ENCODE data around the gene TXK.

The TXK gene

GRCh38 chr4:48156423-48156822, 22.4 kb upstream of the TXK start:
- no peak for DNase-seq (ENCODE audit: low read depth in 1 of 2, low spot score in 1 of 2)
- in situ Hi-C loops (cut with HindIII; ENCODE audit: low pct_unique_long_range_greater_than_20kb, low sequenced_read_pairs), result no loop called here
- no peak for TF ChIP-seq JUND (IDR thresholded peaks at IDR 0.05; ENCODE audit: low read depth)

GRCh38 chr4:48153791-48154550, 19.9 kb upstream of the TXK start:
- in situ Hi-C loops (cut with HindIII; ENCODE audit: low pct_unique_long_range_greater_than_20kb, low sequenced_read_pairs), result no loop called here
- no peak for DNase-seq (ENCODE audit: low read depth in 1 of 2, low spot score in 1 of 2)
- TF ChIP-seq JUND (IDR thresholded peaks at IDR 0.05; ENCODE audit: low read depth), result no peak

GRCh38 chr4:48152259-48152658, 18.2 kb upstream of the TXK start:
- in situ Hi-C loops (cut with HindIII; ENCODE audit: low pct_unique_long_range_greater_than_20kb, low sequenced_read_pairs), result no loop called here
- DNase-seq (ENCODE audit: low read depth in 1 of 2, low spot score in 1 of 2), result no peak

DNA sequence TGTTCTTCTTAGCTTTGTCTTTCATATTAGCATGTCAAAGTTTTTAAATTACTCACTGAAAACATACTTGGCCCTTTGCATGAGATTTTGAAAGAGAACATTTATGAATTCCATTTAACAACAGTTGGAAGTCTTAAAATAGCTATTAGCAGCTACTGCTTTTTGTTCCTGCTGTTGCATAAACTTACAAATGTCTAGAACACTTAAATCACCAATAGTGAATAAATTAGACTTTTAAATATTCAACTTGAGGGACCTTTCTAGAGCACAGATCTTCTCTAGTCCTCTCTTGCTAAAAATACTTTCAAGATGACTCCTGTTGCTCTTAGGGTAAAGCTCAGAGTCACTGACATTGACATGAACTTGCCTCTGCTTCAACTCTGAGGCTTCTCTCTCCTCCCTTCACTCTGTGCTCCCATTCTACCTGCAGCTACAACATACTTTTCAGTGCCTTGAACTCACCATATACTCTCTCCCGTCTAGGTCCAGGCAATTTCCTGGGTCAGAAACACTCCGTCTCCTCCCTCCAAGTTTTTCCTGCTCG, 15.8 kb upstream of the TXK start:
- no peak for DNase-seq (ENCODE audit: low read depth in 1 of 2, low spot score in 1 of 2)
- in situ Hi-C loops (cut with HindIII; ENCODE audit: low pct_unique_long_range_greater_than_20kb, low sequenced_read_pairs), result no loop called here
- no peak for TF ChIP-seq JUND (IDR thresholded peaks at IDR 0.05; ENCODE audit: low read depth)

More at GRCh38 chr4:48152259-48152658, 18.2 kb upstream of the TXK start:
- no peak for TF ChIP-seq JUND (IDR thresholded peaks at IDR 0.05; ENCODE audit: low read depth)

DNA sequence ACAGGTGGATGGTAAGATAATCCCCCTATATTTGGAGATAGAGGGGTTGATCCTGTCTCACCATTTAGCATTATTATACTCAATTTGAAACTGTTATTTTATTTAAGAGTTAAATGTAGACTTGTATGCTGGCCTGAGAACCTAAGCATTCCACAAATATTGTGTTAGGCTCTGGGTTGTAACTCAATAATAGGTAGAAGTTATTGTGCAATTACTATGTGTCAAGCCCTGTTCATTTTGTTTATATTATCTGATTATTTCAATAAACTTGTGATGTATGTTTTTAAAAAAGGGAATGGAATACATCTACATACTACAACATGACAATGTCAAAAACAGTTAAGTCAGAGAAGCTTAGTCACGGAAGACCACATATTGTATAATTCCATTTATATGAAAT, 13.6 kb upstream of the TXK start:
- TF ChIP-seq JUND (IDR thresholded peaks at IDR 0.05; ENCODE audit: low read depth), result no peak
- DNase-seq (ENCODE audit: low read depth in 1 of 2, low spot score in 1 of 2), result no peak
- in situ Hi-C loops (cut with HindIII; ENCODE audit: low pct_unique_long_range_greater_than_20kb, low sequenced_read_pairs), result no loop called here

GRCh38 chr4:48141048-48141447, 7.0 kb upstream of the TXK start:
- peak; percentile 5 to 43 for DNase-seq (ENCODE audit: low read depth in 1 of 2, low spot score in 1 of 2)
- no peak for TF ChIP-seq JUND (IDR thresholded peaks at IDR 0.05; ENCODE audit: low read depth)
- in situ Hi-C loops (cut with HindIII; ENCODE audit: low pct_unique_long_range_greater_than_20kb, low sequenced_read_pairs), result no loop called here

GRCh38 chr4:48139691-48140090, 5.6 kb upstream of the TXK start:
- in situ Hi-C loops (cut with HindIII; ENCODE audit: low pct_unique_long_range_greater_than_20kb, low sequenced_read_pairs), result no loop called here
- no peak for TF ChIP-seq JUND (IDR thresholded peaks at IDR 0.05; ENCODE audit: low read depth)

DNA sequence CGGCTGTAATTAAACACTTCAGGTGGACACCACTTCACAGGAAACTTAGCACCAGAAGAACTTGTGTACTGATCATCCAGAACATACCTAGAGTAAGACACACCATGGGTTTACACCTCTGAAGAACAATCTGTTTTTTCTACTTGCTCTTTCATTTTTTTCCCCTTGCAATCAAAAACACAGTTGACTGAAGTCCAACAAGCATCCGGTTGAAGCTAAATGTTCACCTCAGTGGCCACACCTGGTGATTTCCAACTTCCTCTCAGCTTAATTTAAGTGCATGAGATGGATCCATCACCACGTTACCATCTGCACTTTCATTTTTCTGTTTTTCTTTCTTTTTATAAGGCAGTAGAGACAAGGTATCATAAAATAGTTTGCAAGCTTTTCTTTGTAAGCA, 4.9 kb upstream of the TXK start:
- DNase-seq (ENCODE audit: low read depth in 1 of 2, low spot score in 1 of 2), result no peak
- in situ Hi-C loops (cut with HindIII; ENCODE audit: low pct_unique_long_range_greater_than_20kb, low sequenced_read_pairs), result no loop called here
- TF ChIP-seq JUND (IDR thresholded peaks at IDR 0.05; ENCODE audit: low read depth), result no peak

More at GRCh38 chr4:48139691-48140090, 5.6 kb upstream of the TXK start:
- DNase-seq (ENCODE audit: low read depth in 1 of 2, low spot score in 1 of 2), result no peak

- DNase-seq (ENCODE audit: low read depth in 1 of 2, low spot score in 1 of 2), result no peak
- in situ Hi-C loops (cut with HindIII; ENCODE audit: low pct_unique_long_range_greater_than_20kb, low sequenced_read_pairs), result no loop called here
- TF ChIP-seq JUND (IDR thresholded peaks at IDR 0.05; ENCODE audit: low read depth), result no peak
Measured at GRCh38 chr4:48138511-48138910, 4.5 kb upstream of the TXK start.

DNA sequence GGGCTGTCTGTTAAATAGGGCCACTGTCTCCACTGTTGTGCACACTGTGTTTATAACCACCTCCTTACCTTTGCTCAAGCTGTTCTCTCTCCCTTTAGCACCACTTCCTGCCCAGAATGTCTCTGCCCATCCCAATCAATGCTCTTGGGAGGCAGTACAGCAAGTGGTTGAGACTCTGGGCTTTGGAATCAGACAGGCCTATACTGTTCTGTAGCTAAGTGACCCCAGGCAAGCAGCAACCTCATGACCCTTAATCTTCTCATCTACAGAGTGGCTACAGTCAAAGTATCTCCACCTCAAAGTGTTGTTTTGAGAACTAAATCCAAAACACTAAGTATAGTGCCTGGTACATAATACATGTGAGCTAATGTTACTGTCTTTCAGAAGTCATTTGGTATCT, 3.8 kb upstream of the TXK start:
- in situ Hi-C loops (cut with HindIII; ENCODE audit: low pct_unique_long_range_greater_than_20kb, low sequenced_read_pairs), result no loop called here
- no peak for DNase-seq (ENCODE audit: low read depth in 1 of 2, low spot score in 1 of 2)
- no peak for TF ChIP-seq JUND (IDR thresholded peaks at IDR 0.05; ENCODE audit: low read depth)

DNA sequence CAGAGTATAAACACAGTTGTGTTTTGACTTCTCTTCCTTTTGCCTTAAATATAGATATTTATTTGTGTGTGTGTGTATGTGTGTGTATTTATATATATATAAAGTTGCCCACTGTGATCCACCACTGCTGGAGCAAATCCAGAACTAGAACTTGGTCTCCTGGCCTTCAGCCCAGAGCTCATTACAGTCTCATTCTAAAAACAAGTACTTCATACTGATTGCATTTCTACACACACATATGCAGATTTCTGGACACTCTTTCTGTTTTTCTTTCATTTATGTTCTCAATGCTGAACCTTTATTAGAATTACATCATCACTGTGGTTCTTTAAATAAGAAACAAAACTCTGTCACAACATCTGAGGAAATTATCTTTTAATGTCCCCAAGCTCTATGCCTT, 381 bp downstream of the TXK start:
- TF ChIP-seq JUND (IDR thresholded peaks at IDR 0.05; ENCODE audit: low read depth), result no peak
- in situ Hi-C loops (cut with HindIII; ENCODE audit: low pct_unique_long_range_greater_than_20kb, low sequenced_read_pairs), result no loop called here
- no peak for DNase-seq (ENCODE audit: low read depth in 1 of 2, low spot score in 1 of 2)

DNA sequence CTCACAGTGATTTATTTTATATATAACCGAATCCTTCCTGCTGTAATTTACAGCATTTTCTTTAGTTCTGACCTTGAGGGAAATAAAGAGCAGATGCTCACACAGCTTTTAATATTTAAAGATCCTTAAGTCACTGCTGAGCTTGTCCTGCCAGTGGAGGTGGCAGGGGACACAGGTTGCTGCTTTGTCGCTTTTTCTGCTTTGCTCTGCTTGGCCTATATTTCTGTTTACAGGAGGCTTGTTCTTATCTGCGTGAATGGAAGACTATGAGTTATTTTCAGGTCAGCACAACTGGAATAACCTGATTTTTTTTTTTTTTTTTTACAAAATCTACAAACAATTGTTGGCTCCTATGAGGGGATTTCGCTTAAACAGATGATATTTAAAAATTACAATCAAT, 2.3 kb downstream of the TXK start:
- peak in 1 of 2 experiments; percentile 10 for DNase-seq (ENCODE audit: low read depth in 1 of 2, low spot score in 1 of 2)
- in situ Hi-C loops (cut with HindIII; ENCODE audit: low pct_unique_long_range_greater_than_20kb, low sequenced_read_pairs), result no loop called here
- no peak for TF ChIP-seq JUND (IDR thresholded peaks at IDR 0.05; ENCODE audit: low read depth)

DNA sequence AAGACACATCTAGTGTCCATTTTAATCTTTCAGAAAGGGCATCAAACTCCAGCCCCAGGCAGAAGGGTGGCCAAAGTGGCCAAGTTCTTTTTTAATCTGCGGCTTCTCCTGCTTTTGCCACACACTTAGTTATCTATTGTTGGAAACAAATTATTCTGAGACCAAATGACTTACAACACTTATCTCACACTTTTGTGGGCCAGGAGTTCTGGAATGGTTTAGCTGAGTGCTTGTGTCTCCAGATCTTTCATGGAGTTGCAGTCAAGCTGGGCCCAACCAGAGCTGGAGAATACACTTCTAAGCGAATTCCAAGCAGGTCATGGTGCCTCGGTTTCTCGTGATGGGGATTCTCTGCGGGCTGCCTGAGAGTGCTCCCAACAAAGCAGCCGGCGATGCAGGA, 4.0 kb downstream of the TXK start:
- DNase-seq (ENCODE audit: low read depth in 1 of 2, low spot score in 1 of 2), result no peak
- in situ Hi-C loops (cut with HindIII; ENCODE audit: low pct_unique_long_range_greater_than_20kb, low sequenced_read_pairs), result no loop called here
- TF ChIP-seq JUND (IDR thresholded peaks at IDR 0.05; ENCODE audit: low read depth), result no peak

Measured in T47D (cell line).